Frontal cortex (tissue), 4 donors: ENCODE data around the gene AP1G2. TPM values are rescaled to one million over a fixed set of nuclear protein-coding genes. Genes with fewer than 3 reads are reported as not detected.
A peak's percentile ranks its signal among the peaks of the same experiment; 100 is the strongest.

ENCODE experiments used
- DNase-seq, 2 donors: peaks; one replicate each; pipeline ENCODE4 v3.0.0; 2012; ENCODE audit warnings: low spot score in 2 of 2
- FAIRE-seq: peaks from 2 replicates; lab custom pipeline; 2012; peaks lifted over from hg19 to GRCh38; lab: Jason Lieb, UNC
- total RNA-seq: library from RNA; depleted of rRNA; stranded (reverse); fragments of >200 nt; gene quantifications from one replicate; pipeline ENCODE4 v1.2.3, GENCODE V29; 2014
- donor health status: control.
- donor health status: control.
- donor health status: control.

The AP1G2 gene
- total RNA-seq, 1 donor from 2014 or later: 12.6 TPM

GRCh38 chr14:23561259-23561658, 6.3 kb downstream of the AP1G2 start:
- FAIRE-seq: no peak

GRCh38 chr14:23559926-23560520, 7.6 kb downstream of the AP1G2 start:
- DNase-seq (no peak), FAIRE-seq (no peak)

More at GRCh38 chr14:23561259-23561658, 6.3 kb downstream of the AP1G2 start:
- no peak for DNase-seq

- no peak for DNase-seq
- no peak for FAIRE-seq
These were observed 8.3 kb downstream of the AP1G2 start for GRCh38 chr14:23559010-23559925.

- no peak for FAIRE-seq
- no peak for DNase-seq
These were observed 9.1 kb downstream of the AP1G2 start for GRCh38 chr14:23558346-23559009.

GRCh38 chr14:23557946-23558345, 9.6 kb downstream of the AP1G2 start:
- no peak for FAIRE-seq
- no peak for DNase-seq

- DNase-seq: no peak
- no peak for FAIRE-seq
These were observed 10.1 kb downstream of the AP1G2 start for GRCh38 chr14:23557521-23557920.

- no peak for DNase-seq
- no peak for FAIRE-seq
These were observed 10.7 kb downstream of the AP1G2 start for GRCh38 chr14:23556700-23557440.

GRCh38 chr14:23555882-23556699, 11.5 kb downstream of the AP1G2 start, which contains the start of gene THTPA:
THTPA (plus strand) TSS chr14:23556271; CDS start chr14:23556758, 487 bp downstream.
- DNase-seq: peak; percentile 88 to 89
- no peak for FAIRE-seq

GRCh38 chr14:23555533-23555881, 12.1 kb downstream of the AP1G2 start:
- no peak for FAIRE-seq
- DNase-seq: no peak

GRCh38 chr14:23551266-23552028, 16.1 kb downstream of the AP1G2 start, which contains the start of gene ZFHX2:
ZFHX2 (minus strand) TSS chr14:23551765; CDS start chr14:23535325, 16,440 bp downstream.
- DNase-seq (peak; percentile 82 to 87), FAIRE-seq (no peak)

- no peak for FAIRE-seq
- no peak for DNase-seq
These were observed 16.8 kb downstream of the AP1G2 start for GRCh38 chr14:23550812-23551265.

GRCh38 chr14:23550131-23550811, 17.3 kb downstream of the AP1G2 start:
- no peak for DNase-seq

GRCh38 chr14:23548351-23549318, 19.0 kb downstream of the AP1G2 start:
- no peak for FAIRE-seq
- no peak for DNase-seq

More at GRCh38 chr14:23550131-23550811, 17.3 kb downstream of the AP1G2 start:
- no peak for FAIRE-seq

- FAIRE-seq (no peak), DNase-seq (no peak)
These were observed 19.7 kb downstream of the AP1G2 start for GRCh38 chr14:23547924-23548323.

GRCh38 chr14:23546450-23547035, 21.0 kb downstream of the AP1G2 start:
- FAIRE-seq: no peak
- DNase-seq: no peak

GRCh38 chr14:23545740-23546365, 21.7 kb downstream of the AP1G2 start:
- FAIRE-seq: no peak
- DNase-seq: no peak
